Measurements from ENCODE around the gene CEP57L1.

Gene CEP57L1

GRCh38 chr6:109095036-109095834 lies at the start of gene CEP57L1:
CEP57L1 (plus strand) TSS chr6:109095507; CDS start chr6:109145222, 49,715 bp downstream.
- peak; percentile 99 for DNase-seq

- DNase-seq, result no peak
Observed at GRCh38 chr6:109048176-109048575, 47.1 kb upstream of the CEP57L1 start.

GRCh38 chr6:109048670-109049415 lies 46.5 kb upstream of the CEP57L1 start:
- no peak for DNase-seq

GRCh38 chr6:109050012-109050411 lies 45.3 kb upstream of the CEP57L1 start:
- DNase-seq, result no peak

GRCh38 chr6:109050447-109051102 lies 44.7 kb upstream of the CEP57L1 start:
- DNase-seq, result no peak

GRCh38 chr6:109051301-109052017 lies 43.8 kb upstream of the CEP57L1 start:
- no peak for DNase-seq

- no peak for DNase-seq
Observed at GRCh38 chr6:109052018-109052651, 43.2 kb upstream of the CEP57L1 start.

- DNase-seq, result no peak
Observed at GRCh38 chr6:109052852-109053251, 42.5 kb upstream of the CEP57L1 start.

- DNase-seq, result peak; percentile 52
Observed at GRCh38 chr6:109053336-109053735, 42.0 kb upstream of the CEP57L1 start.

- DNase-seq, result no peak
Observed at GRCh38 chr6:109055771-109056235, 39.5 kb upstream of the CEP57L1 start.

- no peak for DNase-seq
Observed at GRCh38 chr6:109056661-109057060, 38.6 kb upstream of the CEP57L1 start.

GRCh38 chr6:109058620-109059019 lies 36.7 kb upstream of the CEP57L1 start:
- no peak for DNase-seq

- no peak for DNase-seq
Observed at GRCh38 chr6:109059153-109059552, 36.2 kb upstream of the CEP57L1 start.

GRCh38 chr6:109059571-109060021 lies 35.7 kb upstream of the CEP57L1 start:
- peak; percentile 66 for DNase-seq

- peak; percentile 54 for DNase-seq
Observed at GRCh38 chr6:109060571-109060970, 34.7 kb upstream of the CEP57L1 start.

- DNase-seq, result no peak
Observed at GRCh38 chr6:109062216-109062615, 33.1 kb upstream of the CEP57L1 start.

- no peak for DNase-seq
Observed at GRCh38 chr6:109062767-109063352, 32.4 kb upstream of the CEP57L1 start.

- no peak for DNase-seq
Observed at GRCh38 chr6:109069746-109070145, 25.6 kb upstream of the CEP57L1 start.

GRCh38 chr6:109071125-109071917 lies 24.0 kb upstream of the CEP57L1 start:
- DNase-seq, result no peak

GRCh38 chr6:109073344-109074132 lies 21.8 kb upstream of the CEP57L1 start:
- DNase-seq, result peak; percentile 91
